ENCODE results near the gene VTI1B.

The VTI1B gene

GRCh38 chr14:67643713-67644112 lies 30.7 kb downstream of the VTI1B start:
- TF ChIP-seq CTCF (conservative IDR thresholded peaks at IDR 0.05; ENCODE audit: low read depth, low read length), result no peak
- DNase-seq (ENCODE audit: low read depth), result no peak
- H3K4me3 ChIP-seq (ENCODE audit: low read length), result no peak overlapping the region

- no peak for TF ChIP-seq CTCF (conservative IDR thresholded peaks at IDR 0.05; ENCODE audit: low read depth, low read length)
- no peak for DNase-seq (ENCODE audit: low read depth)
- no peak overlapping the region for H3K4me3 ChIP-seq (ENCODE audit: low read length)
These were observed 32.3 kb downstream of the VTI1B start for GRCh38 chr14:67641902-67642749.

- H3K4me3 ChIP-seq (ENCODE audit: low read length), result no peak overlapping the region
- no peak for TF ChIP-seq CTCF (conservative IDR thresholded peaks at IDR 0.05; ENCODE audit: low read depth, low read length)
- DNase-seq (ENCODE audit: low read depth), result no peak
These were observed 33.0 kb downstream of the VTI1B start for GRCh38 chr14:67641480-67641879.

- no peak for TF ChIP-seq CTCF (conservative IDR thresholded peaks at IDR 0.05; ENCODE audit: low read depth, low read length)
- DNase-seq (ENCODE audit: low read depth), result no peak
- no peak overlapping the region for H3K4me3 ChIP-seq (ENCODE audit: low read length)
These were observed 35.8 kb downstream of the VTI1B start for GRCh38 chr14:67638642-67639041.

GRCh38 chr14:67636361-67636919 lies 38.0 kb downstream of the VTI1B start:
- TF ChIP-seq CTCF (conservative IDR thresholded peaks at IDR 0.05; ENCODE audit: low read depth, low read length), result no peak
- no peak for DNase-seq (ENCODE audit: low read depth)
- no peak overlapping the region for H3K4me3 ChIP-seq (ENCODE audit: low read length)

GRCh38 chr14:67633451-67634147 lies 40.8 kb downstream of the VTI1B start:
- no peak for DNase-seq (ENCODE audit: low read depth)
- H3K4me3 ChIP-seq (ENCODE audit: low read length), result no peak overlapping the region
- TF ChIP-seq CTCF (conservative IDR thresholded peaks at IDR 0.05; ENCODE audit: low read depth, low read length), result no peak

All from retinal pigment epithelial cell (primary cell).